PC-9 (cell line): ENCODE results near the gene CFAP251.

ENCODE experiments used
- CTCF ChIP-seq: fragments of 200-600 bp; sonication (generic); conservative IDR thresholded peaks from 2 replicates; pipeline ENCODE4 v1.6.1; 2017; ENCODE audit warnings: mixed run types, antibody characterized with exemption, mild to moderate bottlenecking, moderate library complexity
- EZH2 ChIP-seq: fragments of 200-600 bp; sonication (generic); IDR thresholded peaks from 2 replicates; pipeline ENCODE4 v1.8.0; 2017; ENCODE audit warnings: antibody characterized with exemption, low read depth

DNA sequence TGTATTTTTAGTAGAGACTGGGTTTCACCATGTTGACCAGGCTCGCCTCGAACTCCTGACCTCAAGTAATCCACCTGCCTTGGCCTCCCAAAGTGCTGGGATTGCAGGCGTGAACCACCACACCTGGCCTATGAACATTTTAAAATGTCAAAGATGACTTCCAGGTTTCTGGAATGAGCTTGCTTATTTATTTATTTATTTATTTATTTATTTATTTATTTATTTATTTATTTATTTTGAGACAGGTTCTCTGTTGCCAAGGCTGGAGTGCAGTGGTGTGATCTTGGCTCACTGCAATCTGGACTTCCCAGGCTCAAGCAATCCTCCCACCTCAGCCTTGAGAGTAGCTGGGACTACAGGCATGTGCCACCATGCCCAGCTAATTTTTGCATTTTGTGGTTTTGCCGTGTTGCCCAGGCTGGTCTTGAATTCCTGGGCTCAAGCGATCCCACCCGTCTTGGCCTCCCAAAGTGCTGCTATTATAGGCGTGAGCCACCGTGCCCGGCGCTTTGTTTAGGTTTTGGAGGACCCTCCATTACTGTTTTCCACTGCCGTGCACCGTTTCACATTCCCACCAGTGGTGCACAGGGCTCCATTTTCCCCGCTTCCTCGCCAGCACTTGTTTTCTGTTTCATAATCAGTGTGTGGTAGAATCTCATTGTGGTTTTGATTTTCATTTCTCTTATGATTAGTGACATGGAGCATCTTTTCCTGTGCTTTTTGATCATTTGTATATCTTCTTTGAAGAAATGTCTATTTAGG lies 6.4 kb upstream of the CFAP251 start:
- TF ChIP-seq CTCF (no peak), EZH2 (no peak)
